BLaER1 treated with 17β-estradiol and CSF1 and Interleukin-3, amounts not matched to agents 10 nM and 100 nM (cell line): ENCODE data around the gene PKHD1.

Experiments
- H3K27ac ChIP-seq, 11 experiments: shearing (Covaris generic); formaldehyde crosslinking; 2 replicates each; pipeline ENCODE4 v1.8.1; 2022
- H3K27me3 ChIP-seq, 11 experiments: shearing (Covaris generic); formaldehyde crosslinking; 2 replicates each; pipeline ENCODE4 v1.8.1; 2022
- H3K36me3 ChIP-seq, 11 experiments: shearing (Covaris generic); formaldehyde crosslinking; 2 replicates each; pipeline ENCODE4 v1.8.1; 2022
- H3K4me1 ChIP-seq, 10 experiments: shearing (Covaris generic); formaldehyde crosslinking; 2 replicates each; pipeline ENCODE4 v1.8.1; 2022
- H3K4me2 ChIP-seq, 11 experiments: shearing (Covaris generic); formaldehyde crosslinking; 2 replicates each; pipeline ENCODE4 v1.8.1; 2022
- H3K4me3 ChIP-seq, 10 experiments: shearing (Covaris generic); formaldehyde crosslinking; 2 replicates each; pipeline ENCODE4 v1.8.1; 2022
- H3K9ac ChIP-seq, 11 experiments: shearing (Covaris generic); formaldehyde crosslinking; 2 replicates each; pipeline ENCODE4 v1.8.1; 2022
- H3K9me3 ChIP-seq, 11 experiments: shearing (Covaris generic); formaldehyde crosslinking; replicated peaks in 1 of 11; 2 replicates each; pipeline ENCODE4 v1.8.1; 2022
- H4K20me1 ChIP-seq, 11 experiments: shearing (Covaris generic); formaldehyde crosslinking; 2 replicates each; pipeline ENCODE4 v1.8.1; 2022
- Cebpa-rat ChIP-seq, 11 experiments: shearing (Covaris generic); IDR thresholded peaks; 2 replicates each; pipeline ENCODE4 v1.8.1; 2022

PKHD1 gene

GRCh38 chr6:52087498-52087999, at the start of gene PKHD1:
PKHD1 (minus strand) TSS chr6:52087613; CDS start chr6:52084933, 2,680 bp downstream.
- Histone ChIP-seq H3K9ac (no peak within 1 kb of the TSS), H3K4me2 (no peak within 1 kb of the TSS), H3K36me3 (no peaks in the 10 kb centered on the region), H4K20me1 (no peaks in the 10 kb centered on the region), H3K4me1 (peaks cover 0 to 10% (median 4%) of the 10 kb centered on the region in 10 experiments; a peak in 4 of 20 replicates), H3K27ac (no peak within 1 kb of the TSS), H3K4me3 (no peak within 1 kb of the TSS), H3K9me3 (no peaks in the 10 kb centered on the region), H3K27me3 (no peaks in the 10 kb centered on the region)
- TF ChIP-seq Cebpa-rat (IDR thresholded peaks at IDR 0.05) = no peak

GRCh38 chr6:52136934-52137467, 49.6 kb upstream of the PKHD1 start:
- no peaks in the 10 kb centered on the region for H4K20me1 ChIP-seq
- no peaks in the 10 kb centered on the region for H3K4me1 ChIP-seq
- no peak overlapping the region for H3K27ac ChIP-seq
- no peak overlapping the region for H3K4me2 ChIP-seq
- no peak overlapping the region for H3K9ac ChIP-seq
- H3K4me3 ChIP-seq = no peak overlapping the region
- no peaks in the 10 kb centered on the region for H3K36me3 ChIP-seq
- no peaks in the 10 kb centered on the region for H3K27me3 ChIP-seq
- H3K9me3 ChIP-seq = no peaks in the 10 kb centered on the region
- TF ChIP-seq Cebpa-rat (IDR thresholded peaks at IDR 0.05) = no peak

- H3K27ac ChIP-seq = no peak overlapping the region
- no peaks in the 10 kb centered on the region for H3K4me1 ChIP-seq
- H4K20me1 ChIP-seq = no peaks in the 10 kb centered on the region
- H3K4me2 ChIP-seq = no peak overlapping the region
- no peaks in the 10 kb centered on the region for H3K9me3 ChIP-seq
- no peak overlapping the region for H3K9ac ChIP-seq
- no peaks in the 10 kb centered on the region for H3K36me3 ChIP-seq
- H3K4me3 ChIP-seq = no peak overlapping the region
- no peaks in the 10 kb centered on the region for H3K27me3 ChIP-seq
- TF ChIP-seq Cebpa-rat (IDR thresholded peaks at IDR 0.05) = no peak
Observed at GRCh38 chr6:52136055-52136454, 48.6 kb upstream of the PKHD1 start.

- TF ChIP-seq Cebpa-rat (IDR thresholded peaks at IDR 0.05) = no peak
- no peaks in the 10 kb centered on the region for H3K9me3 ChIP-seq
- no peak overlapping the region for H3K9ac ChIP-seq
- no peaks in the 10 kb centered on the region for H4K20me1 ChIP-seq
- H3K36me3 ChIP-seq = no peaks in the 10 kb centered on the region
- no peak overlapping the region for H3K4me3 ChIP-seq
- no peak overlapping the region for H3K4me2 ChIP-seq
- no peak overlapping the region for H3K27ac ChIP-seq
- H3K4me1 ChIP-seq = no peaks in the 10 kb centered on the region
- no peaks in the 10 kb centered on the region for H3K27me3 ChIP-seq
Observed at GRCh38 chr6:52135217-52135616, 47.8 kb upstream of the PKHD1 start.

- H3K4me2 ChIP-seq = no peak overlapping the region
- no peak overlapping the region for H3K27ac ChIP-seq
- no peaks in the 10 kb centered on the region for H3K27me3 ChIP-seq
- no peaks in the 10 kb centered on the region for H3K36me3 ChIP-seq
- no peaks in the 10 kb centered on the region for H3K9me3 ChIP-seq
- no peaks in the 10 kb centered on the region for H3K4me1 ChIP-seq
- TF ChIP-seq Cebpa-rat (IDR thresholded peaks at IDR 0.05) = no peak
- no peaks in the 10 kb centered on the region for H4K20me1 ChIP-seq
- H3K4me3 ChIP-seq = no peak overlapping the region
- no peak overlapping the region for H3K9ac ChIP-seq
Observed at GRCh38 chr6:52134011-52134410, 46.6 kb upstream of the PKHD1 start.

GRCh38 chr6:52133324-52133723, 45.9 kb upstream of the PKHD1 start:
- Histone ChIP-seq H3K36me3 (no peaks in the 10 kb centered on the region), H3K27ac (no peak overlapping the region), H3K9me3 (no peaks in the 10 kb centered on the region), H3K4me1 (no peaks in the 10 kb centered on the region), H3K4me2 (no peak overlapping the region), H4K20me1 (no peaks in the 10 kb centered on the region), H3K9ac (no peak overlapping the region), H3K4me3 (no peak overlapping the region), H3K27me3 (no peaks in the 10 kb centered on the region)
- TF ChIP-seq Cebpa-rat (IDR thresholded peaks at IDR 0.05) = no peak

- H3K27ac ChIP-seq = no peak overlapping the region
- no peaks in the 10 kb centered on the region for H3K36me3 ChIP-seq
- no peaks in the 10 kb centered on the region for H3K4me1 ChIP-seq
- no peaks in the 10 kb centered on the region for H4K20me1 ChIP-seq
- no peaks in the 10 kb centered on the region for H3K27me3 ChIP-seq
- no peak overlapping the region for H3K4me3 ChIP-seq
- H3K4me2 ChIP-seq = no peak overlapping the region
- no peaks in the 10 kb centered on the region for H3K9me3 ChIP-seq
- H3K9ac ChIP-seq = no peak overlapping the region
- TF ChIP-seq Cebpa-rat (IDR thresholded peaks at IDR 0.05) = no peak
Observed at GRCh38 chr6:52132292-52132691, 44.9 kb upstream of the PKHD1 start.

- no peaks in the 10 kb centered on the region for H3K27me3 ChIP-seq
- H3K4me2 ChIP-seq = no peak overlapping the region
- H4K20me1 ChIP-seq = no peaks in the 10 kb centered on the region
- H3K36me3 ChIP-seq = no peaks in the 10 kb centered on the region
- no peaks in the 10 kb centered on the region for H3K9me3 ChIP-seq
- H3K27ac ChIP-seq = no peak overlapping the region
- no peak overlapping the region for H3K4me3 ChIP-seq
- no peak for TF ChIP-seq Cebpa-rat (IDR thresholded peaks at IDR 0.05)
- H3K4me1 ChIP-seq = no peaks in the 10 kb centered on the region
- no peak overlapping the region for H3K9ac ChIP-seq
Observed at GRCh38 chr6:52130440-52130839, 43.0 kb upstream of the PKHD1 start.

- no peak for TF ChIP-seq Cebpa-rat (IDR thresholded peaks at IDR 0.05)
Observed at GRCh38 chr6:52127957-52128356, 40.5 kb upstream of the PKHD1 start.

GRCh38 chr6:52126231-52126630, 38.8 kb upstream of the PKHD1 start:
- H3K27ac ChIP-seq = no peak overlapping the region

More at GRCh38 chr6:52127957-52128356, 40.5 kb upstream of the PKHD1 start:
- no peaks in the 10 kb centered on the region for H3K4me1 ChIP-seq
- no peaks in the 10 kb centered on the region for H4K20me1 ChIP-seq
- no peaks in the 10 kb centered on the region for H3K36me3 ChIP-seq
- H3K27me3 ChIP-seq = no peaks in the 10 kb centered on the region
- no peaks in the 10 kb centered on the region for H3K9me3 ChIP-seq
- H3K4me3 ChIP-seq = no peak overlapping the region
- no peak overlapping the region for H3K4me2 ChIP-seq
- no peak overlapping the region for H3K27ac ChIP-seq
- H3K9ac ChIP-seq = no peak overlapping the region

More at GRCh38 chr6:52126231-52126630, 38.8 kb upstream of the PKHD1 start:
- H3K27me3 ChIP-seq = no peaks in the 10 kb centered on the region
- no peaks in the 10 kb centered on the region for H4K20me1 ChIP-seq
- no peaks in the 10 kb centered on the region for H3K36me3 ChIP-seq
- H3K9me3 ChIP-seq = 0 out of 22 replicates have a peak, but pooled peaks cover 0 to 1% (median 0%) of the 10 kb centered on the region in 11 experiments
- H3K4me1 ChIP-seq = no peaks in the 10 kb centered on the region
- no peak overlapping the region for H3K4me3 ChIP-seq
- TF ChIP-seq Cebpa-rat (IDR thresholded peaks at IDR 0.05) = no peak
- no peak overlapping the region for H3K4me2 ChIP-seq
- H3K9ac ChIP-seq = no peak overlapping the region
